Activated CD4-positive, CD25-positive, alpha-beta regulatory T cell treated with anti-CD3 and anti-CD28 coated beads, Interleukin-2, amount 50 U/mL, for 72 hours (primary cell): ENCODE measurements around the gene MAP3K7CL.

ENCODE experiments used
- DNase-seq: peaks from one replicate; pipeline ENCODE4 v3.0.0; 2021

The MAP3K7CL gene

GRCh38 chr21:29201186-29201585 is 70.7 kb downstream of the MAP3K7CL start:
- no peak for DNase-seq

- DNase-seq, result no peak
These were observed 74.6 kb downstream of the MAP3K7CL start for GRCh38 chr21:29205009-29205408.

- DNase-seq, result no peak
These were observed 75.5 kb downstream of the MAP3K7CL start for GRCh38 chr21:29205988-29206387.

- DNase-seq, result no peak
These were observed 76.0 kb downstream of the MAP3K7CL start for GRCh38 chr21:29206445-29206844.

GRCh38 chr21:29207201-29207600 is 76.8 kb downstream of the MAP3K7CL start:
- DNase-seq, result no peak

GRCh38 chr21:29208044-29208681 is 77.7 kb downstream of the MAP3K7CL start:
- DNase-seq, result no peak

GRCh38 chr21:29208682-29209059 is 78.2 kb downstream of the MAP3K7CL start:
- DNase-seq, result no peak

GRCh38 chr21:29209696-29210095 is 79.3 kb downstream of the MAP3K7CL start:
- DNase-seq, result no peak

- no peak for DNase-seq
These were observed 80.8 kb downstream of the MAP3K7CL start for GRCh38 chr21:29211205-29211604.

- no peak for DNase-seq
These were observed 82.0 kb downstream of the MAP3K7CL start for GRCh38 chr21:29212446-29212845.

- DNase-seq, result no peak
These were observed 83.3 kb downstream of the MAP3K7CL start for GRCh38 chr21:29213513-29214385.

GRCh38 chr21:29215709-29216108 is 85.3 kb downstream of the MAP3K7CL start:
- no peak for DNase-seq

GRCh38 chr21:29217818-29218291 is 87.4 kb downstream of the MAP3K7CL start:
- DNase-seq, result no peak

GRCh38 chr21:29218749-29219148 is 88.3 kb downstream of the MAP3K7CL start:
- no peak for DNase-seq

- no peak for DNase-seq
These were observed 88.8 kb downstream of the MAP3K7CL start for GRCh38 chr21:29219165-29219770.

- no peak for DNase-seq
These were observed 90.9 kb downstream of the MAP3K7CL start for GRCh38 chr21:29221253-29221744.

GRCh38 chr21:29224006-29224405 is 93.6 kb downstream of the MAP3K7CL start:
- no peak for DNase-seq
